Measurements from ENCODE around the gene ENO1.
"Not testable (repeated sequence)": the region's sequence is repeated elsewhere in the genome, so short reads cannot be mapped to it uniquely, and the experiment has no call there.

Gene ENO1

DNA sequence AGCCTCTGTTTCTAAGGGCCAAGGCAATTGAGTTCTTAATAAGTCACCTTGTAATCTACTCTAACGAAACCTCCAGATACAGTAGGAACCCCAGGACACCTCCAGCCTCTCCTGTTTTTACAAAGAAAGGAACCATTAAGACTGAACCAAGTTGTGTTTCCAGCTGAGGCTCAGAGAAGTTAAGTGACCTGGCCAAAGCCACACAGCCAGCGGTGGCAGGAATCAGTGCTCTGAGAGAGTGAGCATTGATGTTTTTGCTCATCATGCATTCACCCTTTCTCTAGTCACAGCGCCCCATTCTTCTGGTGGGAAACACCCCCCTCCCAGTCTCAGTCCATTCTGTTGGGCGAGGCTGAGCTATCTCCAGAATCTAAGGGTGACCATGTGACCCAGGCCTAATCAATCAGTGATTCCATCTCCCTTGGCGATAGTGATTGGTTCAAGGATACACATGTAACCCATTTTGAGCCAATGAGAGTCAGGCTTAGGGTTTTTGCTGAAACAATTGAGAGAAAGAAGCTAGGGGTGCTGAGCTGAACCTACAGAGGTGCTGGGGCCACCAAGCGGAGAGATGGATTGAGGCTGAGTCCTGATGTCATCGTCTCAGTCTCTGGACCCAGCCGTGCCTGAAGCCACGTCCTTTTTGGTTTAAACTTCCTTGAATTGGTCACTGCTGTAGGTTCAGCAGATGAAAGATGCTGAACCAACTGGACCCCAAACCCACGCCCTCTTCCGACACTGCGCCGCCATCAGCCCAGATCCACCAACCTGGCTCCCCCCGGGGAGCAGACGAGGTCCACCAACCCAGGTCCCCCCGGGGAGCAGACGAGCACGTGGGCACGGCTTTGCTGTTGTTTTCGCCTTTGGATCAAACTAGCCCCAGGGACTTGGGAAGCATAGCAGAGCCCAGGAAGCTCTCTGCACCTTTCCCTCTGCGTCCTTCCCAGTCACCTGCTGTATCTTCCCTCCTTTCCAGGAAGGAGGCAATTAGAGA is 33.1 kb downstream of the ENO1 start:
- no peak for DNase-seq (ENCODE audit: low read depth in 2 of 2)

DNA sequence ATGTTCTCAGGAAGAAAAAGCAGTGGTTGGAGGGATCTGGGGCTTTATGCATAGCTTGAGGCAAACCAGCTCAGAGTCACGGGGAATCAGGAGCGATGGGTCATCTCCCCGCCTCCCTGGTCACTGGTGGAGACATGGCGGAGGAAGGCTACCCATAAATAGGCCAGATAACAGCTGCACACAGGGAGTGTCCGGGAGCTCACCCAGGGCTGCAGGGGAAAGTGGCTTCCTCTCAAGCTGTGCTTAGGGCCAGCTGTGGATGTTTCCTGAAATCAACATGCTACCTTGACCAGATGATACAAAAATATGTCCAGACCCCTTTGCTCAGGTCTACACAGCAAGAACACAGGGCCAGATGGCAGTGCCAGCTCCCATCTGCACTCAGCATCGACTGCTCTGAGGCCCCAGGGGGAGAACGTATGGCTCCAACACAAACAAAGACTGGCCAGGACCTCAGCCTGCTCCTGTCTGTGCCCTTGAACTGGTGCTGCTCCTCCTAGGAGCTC is 33.9 kb downstream of the ENO1 start:
- DNase-seq (ENCODE audit: low read depth in 2 of 2), result no peak

DNA sequence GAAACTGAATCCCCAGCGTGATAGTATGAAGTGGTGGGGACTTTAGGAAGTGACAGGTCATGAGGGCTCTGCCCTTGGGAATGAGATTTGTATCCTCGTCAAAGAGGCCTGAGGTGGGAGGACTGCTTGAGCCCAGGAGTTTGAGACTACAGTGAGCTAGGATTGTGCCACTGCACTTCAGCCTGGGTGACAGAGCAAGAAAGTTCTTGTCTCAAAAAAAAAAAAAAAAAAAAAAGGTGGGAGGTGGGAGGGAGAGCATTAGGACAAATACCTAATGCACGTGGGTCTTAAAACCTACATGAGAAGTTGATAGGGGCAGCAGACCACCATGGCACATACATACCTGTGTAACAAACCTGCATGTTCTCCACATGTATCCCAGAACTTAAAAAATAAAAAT is 37.1 kb downstream of the ENO1 start:
- DNase-seq (ENCODE audit: low read depth in 2 of 2), result no peak

DNA sequence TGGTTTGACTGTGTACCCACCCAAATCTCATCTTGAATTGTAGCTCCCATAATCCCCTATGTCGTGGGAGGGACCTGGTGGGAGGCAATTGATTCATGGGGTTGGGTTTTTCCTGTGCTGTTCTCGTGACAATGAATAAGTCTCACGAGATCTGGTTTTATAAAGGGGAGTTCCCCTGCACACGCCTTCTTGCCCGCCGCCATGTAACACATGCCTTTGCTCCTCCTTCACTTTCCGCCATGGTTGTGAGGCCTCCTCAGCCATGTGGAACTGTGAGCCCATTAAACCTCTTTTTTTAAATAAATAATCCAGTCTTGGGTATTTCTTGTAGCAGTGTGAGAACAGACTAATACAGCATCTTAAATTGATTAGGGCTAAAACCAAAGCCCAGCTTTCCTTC is 38.5 kb downstream of the ENO1 start:
- no peak for DNase-seq (ENCODE audit: low read depth in 2 of 2)

DNA sequence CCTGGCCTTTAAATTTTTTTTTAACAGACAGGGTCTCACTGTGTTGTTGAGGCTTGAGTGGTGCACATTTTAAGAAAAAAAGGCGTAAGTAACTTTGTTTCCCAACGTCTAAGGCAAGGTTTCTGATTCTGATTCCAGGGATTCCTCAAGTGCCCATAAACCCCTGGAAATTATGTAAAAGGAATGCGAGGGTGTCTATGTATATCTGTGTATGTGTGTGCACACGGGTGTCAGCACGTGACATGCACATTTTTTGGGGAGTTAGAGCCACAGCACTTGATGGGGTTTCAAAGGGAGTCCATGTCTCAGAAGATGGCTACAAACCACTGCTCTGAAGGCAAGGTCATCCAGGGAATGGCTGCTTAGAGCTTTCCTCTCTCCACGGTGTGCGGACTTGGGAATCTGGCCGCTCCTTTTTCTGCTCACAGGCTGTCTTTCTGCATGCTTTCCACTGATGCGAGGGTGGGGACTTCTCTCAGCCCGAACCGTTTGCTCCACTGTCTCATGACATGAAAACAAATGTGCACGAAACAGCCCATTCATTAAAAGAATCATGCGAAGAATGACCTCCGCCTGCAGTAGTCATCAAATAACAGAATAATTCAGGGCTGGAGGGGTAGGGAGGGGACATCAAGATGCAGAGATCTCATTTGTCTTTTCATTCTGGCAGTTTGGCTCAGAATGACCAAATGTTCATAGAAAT is 42.4 kb downstream of the ENO1 start:
- DNase-seq (ENCODE audit: low read depth in 2 of 2), result no peak

DNA sequence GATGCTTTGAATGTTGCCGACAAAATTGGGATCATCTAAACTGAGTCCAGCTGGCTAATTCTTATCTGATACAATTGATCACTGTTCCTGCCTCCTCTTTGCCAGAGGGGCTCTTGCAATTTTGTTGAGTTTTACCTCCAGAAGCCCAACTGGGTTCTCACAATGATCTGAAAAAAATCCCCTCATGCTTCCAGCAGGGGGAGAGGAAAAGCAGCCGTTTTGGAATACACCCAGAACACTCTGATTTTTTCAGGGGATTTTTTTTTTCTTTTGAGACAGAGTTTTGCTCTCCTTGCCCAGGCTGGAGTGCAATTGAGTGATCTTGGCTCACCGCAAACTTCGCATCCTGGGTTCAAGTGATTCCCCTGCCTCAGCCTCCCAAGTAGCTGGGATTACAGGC is 47.1 kb downstream of the ENO1 start:
- no peak for DNase-seq (ENCODE audit: low read depth in 2 of 2)

DNA sequence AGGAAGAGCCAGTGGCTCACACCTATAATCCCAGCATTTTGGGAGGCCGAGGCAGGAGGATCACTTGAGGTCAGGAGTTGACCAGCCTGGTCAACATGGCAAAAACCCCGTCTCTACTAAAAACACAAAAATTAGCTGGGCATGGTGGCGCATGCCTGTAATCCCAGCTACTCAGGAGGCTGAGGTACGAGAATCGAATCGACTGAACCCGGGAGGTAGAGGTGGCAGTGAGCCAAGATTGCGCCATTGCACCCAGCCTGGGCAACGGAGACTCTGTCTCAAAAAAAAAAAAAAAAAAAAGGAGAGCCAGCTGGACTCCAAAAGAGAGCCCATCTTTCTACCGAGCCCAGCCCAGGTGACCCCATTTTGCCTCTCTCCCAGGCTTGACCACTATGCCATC is 47.8 kb downstream of the ENO1 start:
- not testable (repeated sequence) for DNase-seq (ENCODE audit: low read depth in 2 of 2)

DNA sequence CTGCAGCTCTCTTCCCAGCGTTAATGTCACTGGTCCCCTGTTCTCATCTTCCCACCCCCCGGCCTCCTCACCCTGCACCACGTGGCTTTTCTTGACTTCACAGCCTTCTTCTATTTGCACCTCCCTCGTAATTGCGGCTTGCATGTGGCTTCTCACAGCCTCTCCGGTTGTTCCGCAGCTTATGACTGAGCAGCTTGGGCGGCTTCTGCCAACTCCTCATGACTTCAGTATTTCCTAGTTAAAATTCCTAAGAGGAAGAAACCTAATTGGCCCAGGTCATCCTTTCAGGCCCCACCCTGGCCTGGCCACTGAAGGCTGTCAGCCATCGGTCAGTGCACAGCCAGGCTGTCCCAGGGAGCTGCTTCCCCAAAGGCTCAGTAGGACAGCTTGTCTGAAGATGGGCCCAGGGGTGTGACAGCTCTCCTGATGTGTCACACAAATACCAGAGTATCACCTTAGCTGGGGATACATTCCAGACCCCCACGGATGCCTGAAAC is 52.5 kb downstream of the ENO1 start:
- DNase-seq (ENCODE audit: low read depth in 2 of 2), result no peak

DNA sequence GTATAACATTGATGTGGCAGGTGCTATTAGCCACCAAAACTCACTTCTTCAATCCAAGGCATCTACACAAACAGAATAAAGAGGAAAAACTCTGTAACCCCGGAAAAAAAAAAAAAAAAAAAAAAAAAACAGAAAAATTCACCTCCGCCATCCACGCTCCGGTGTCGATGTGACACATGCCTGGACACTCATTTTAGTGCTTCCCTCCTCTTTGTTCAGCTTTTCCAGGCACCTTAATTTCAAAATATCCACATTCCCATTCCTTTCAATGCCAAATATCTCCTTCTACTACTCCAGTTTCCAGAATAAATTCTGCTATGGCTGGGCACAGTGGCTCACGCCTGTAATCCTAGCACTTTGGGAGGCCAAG is 55.2 kb downstream of the ENO1 start:
- DNase-seq (ENCODE audit: low read depth in 2 of 2), result no peak

DNA sequence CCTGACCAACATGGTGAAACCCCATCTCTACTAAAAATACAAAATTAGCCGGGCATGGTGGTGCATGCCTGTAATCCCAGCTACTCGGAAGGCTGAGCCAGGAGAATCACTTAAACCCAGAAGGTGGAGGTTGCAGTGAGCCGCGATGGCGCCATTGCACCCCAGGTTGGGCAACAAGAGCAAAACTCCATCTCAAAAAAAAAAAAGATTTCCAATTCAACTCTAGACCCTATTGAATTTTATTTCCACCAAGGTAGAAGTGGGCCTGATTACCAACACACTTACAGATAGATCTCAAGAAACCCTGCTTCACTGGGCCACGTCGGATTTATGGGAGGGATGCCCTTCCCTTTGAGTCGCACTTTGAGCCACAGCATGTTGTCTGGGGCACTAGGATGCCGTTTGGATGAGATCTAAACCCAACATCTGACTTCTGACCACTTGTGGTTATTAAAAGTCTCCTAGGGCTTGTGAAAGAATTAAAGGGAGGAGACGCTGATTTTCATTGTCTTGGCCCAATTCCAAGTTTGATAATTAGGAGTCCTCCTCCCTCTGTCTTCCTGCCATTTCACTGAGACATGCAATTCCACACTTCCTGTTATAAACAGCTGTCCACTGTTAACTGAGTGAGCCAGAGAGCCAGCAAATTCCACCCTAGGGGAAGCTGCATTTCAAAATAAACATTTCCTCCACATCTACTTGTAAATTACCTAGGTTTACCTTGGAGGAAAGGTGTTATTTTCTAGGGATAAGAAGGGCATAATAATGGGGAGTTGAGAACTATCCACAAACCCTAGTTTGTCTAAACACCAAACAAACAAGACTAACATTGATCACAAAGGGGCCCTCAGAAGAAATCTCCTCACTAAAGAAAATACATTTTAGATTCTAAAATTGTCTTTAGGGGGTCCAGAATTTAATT is 55.9 kb downstream of the ENO1 start:
- no peak for DNase-seq (ENCODE audit: low read depth in 2 of 2)

DNA sequence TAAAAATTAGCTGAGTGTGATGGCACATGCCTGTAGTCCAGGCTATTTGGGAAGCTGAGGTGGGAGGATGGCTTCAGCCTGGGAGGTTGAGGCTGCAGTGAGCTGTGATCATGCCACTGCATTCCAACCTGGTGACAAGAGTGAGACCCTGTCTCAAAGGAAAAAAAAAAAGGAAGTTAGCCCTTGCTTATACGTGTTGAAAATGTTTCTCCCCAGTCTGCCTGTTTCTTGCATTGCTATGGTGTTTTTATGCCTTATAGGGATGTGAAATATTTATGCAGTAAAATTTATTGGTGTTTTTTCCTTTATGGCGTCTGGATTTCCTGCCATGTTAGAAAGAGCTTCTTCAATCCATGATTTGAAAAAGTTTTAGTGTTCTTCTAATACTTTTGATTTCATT is 57.4 kb downstream of the ENO1 start:
- no peak for DNase-seq (ENCODE audit: low read depth in 2 of 2)

DNA sequence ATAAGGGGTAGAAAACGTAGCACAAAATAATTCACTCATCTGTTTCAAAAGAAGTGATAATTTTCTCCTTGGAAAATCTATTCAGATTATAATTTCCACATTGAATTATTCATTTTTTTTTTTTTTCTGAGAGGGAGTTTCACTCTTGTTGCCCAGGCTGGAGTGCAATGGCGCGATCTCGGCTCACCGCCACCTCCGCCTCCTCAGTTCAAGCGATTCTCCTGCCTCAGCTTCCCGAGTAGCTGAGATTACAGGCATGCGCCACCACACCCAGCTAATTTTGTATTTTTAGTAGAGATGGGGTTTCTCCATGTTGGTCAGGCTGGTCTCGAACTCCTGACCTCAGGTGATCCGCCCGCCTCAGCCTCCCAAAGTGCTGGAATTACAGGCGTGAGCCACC is 59.7 kb downstream of the ENO1 start:
- not testable (repeated sequence) for DNase-seq (ENCODE audit: low read depth in 2 of 2)

DNA sequence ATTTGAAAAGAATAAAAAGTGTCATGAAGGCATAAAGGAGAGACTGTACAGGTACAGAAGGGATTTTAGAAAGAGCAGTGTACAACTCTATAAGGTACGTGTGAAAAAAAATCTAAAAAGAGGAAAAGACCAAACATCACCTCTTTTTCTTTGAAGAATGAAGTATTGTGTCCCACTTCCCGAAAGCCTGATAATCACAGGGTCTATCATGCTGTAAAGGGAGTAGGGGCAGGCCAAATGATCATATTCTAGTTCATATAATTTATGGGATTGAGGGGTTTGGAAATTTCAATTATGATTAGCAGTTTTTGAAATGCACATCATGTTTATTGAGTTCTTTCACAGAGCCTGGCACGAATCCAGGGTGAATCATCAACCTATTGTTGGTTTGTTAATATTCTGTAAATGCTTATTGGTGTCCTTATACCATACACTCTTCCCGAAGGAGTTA is 60.1 kb downstream of the ENO1 start:
- no peak for DNase-seq (ENCODE audit: low read depth in 2 of 2)

DNA sequence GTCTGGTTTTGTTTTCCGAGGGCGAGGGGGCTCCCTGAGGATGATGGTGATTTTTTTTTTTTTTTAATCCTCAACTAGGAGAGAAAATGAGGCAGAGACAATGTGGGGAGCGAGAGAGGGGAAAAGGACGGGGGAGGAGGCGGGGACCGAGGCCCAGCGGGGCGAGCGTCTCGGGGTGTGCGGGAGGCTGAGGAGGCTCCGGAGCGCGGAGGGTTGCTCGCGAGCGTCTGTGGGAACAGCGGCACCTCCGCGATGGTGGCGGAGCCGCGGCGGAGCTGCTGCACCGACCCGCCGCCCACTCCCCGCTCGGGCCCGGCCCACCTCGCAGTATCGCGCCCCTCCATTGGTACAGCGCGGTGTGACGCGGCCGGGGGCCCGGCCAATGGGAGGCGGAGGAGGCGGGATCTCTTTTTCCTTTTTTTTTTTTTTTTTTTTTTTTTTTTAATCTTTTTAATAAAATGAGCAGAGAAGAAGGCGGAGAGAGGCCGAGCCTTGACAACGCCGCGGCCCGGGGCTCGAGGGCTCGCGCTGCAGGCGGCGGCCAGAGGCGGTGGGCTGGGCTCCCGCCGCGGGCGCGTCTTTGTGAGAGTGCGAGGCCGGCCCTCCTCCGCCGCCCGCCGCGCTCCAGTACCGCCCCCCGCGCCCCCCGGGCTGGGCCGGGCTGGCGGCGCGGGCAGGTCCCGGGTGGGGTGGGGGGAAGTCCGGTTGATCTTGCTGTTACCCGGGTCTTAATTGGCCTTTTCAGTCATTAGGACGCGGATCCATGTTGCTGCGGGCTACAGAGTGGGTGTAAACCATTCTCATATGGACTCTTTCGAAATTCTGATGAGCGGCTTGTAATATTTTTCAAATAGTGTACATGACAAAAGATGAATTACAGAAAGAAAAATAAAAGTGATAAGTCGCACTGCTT is 60.8 kb downstream of the ENO1 start, which contains the start of gene RERE:
Gene RERE (minus strand): TSS at position 229 of the 913 bp plus-strand sequence.
- peak; percentile 94 to 96 for DNase-seq (ENCODE audit: low read depth in 2 of 2)

DNA sequence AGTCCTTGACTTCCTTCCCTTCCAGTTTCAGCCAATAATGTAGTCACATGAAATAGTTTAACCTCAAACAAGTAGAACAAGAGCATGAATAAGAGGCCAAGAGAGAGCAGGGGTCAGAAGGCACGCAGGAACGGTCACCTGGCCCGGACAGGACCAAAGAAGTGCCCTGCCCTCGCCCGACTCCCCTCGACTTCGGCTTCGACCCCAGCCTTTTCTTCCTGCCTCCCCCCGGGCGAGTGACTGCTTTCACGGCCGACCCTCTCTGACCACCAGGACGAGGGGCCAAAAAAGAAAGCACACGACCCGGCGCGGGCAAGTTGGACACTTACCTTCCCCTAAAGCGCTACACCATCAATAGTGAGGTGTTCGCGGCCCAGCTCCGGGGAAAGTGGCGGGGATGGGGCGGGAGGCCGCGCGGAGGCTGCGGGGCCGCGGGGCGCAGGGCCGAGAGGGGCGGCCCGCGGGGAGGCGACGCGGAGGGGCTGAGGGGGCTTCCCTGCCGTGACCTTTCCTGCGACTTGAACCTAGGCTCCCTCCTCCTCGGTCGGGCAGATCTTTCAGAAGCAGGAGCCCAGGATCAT is 61.6 kb downstream of the ENO1 start:
- peak; percentile 3 to 18 for DNase-seq (ENCODE audit: low read depth in 2 of 2)

DNA sequence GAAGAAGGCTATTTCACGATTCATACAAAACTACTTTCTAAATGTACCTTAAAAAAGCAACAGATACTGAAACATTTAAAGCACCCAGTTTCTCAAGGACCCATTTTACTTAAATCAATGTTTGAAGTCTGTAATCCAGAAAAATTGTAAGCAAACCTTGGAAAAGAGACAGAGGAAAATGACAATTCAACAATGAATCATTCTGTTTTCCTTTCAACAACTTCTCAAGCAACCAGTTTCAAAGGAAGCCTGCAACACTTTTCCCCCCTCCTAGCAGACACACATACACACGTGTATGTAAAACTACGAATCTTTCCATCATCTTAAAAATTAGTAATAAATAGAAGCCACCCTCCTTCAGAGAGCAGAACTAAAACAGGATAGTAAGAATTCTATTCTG is 62.2 kb downstream of the ENO1 start:
- DNase-seq (ENCODE audit: low read depth in 2 of 2), result no peak

DNA sequence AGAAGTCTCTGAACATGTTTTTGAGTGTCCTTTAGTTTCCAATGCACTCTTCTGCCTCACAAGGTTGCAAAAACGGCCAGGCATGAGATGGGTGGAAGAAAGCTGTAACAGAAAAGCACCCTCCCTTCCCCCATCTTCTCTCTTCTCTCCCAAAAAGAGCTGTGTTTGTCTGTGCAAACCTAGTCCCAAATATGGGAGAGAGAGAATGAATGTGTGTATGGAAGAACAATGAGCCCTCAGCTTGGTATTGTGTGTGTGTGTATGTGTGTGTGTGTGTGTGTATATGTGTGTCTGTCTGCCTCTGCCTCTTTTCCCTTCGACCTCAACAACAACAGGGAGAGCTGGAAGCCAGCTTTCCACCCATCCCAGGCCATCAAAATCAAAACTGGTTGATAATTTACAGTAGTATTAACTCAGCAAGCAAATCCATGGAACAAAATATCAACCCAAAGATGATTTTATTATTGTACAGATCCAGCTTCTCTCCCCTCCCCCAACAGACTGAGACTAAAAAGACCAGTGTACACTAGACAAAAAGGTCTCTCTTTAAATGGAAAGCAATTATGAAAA is 62.8 kb downstream of the ENO1 start:
- no peak for DNase-seq (ENCODE audit: low read depth in 2 of 2)

DNA sequence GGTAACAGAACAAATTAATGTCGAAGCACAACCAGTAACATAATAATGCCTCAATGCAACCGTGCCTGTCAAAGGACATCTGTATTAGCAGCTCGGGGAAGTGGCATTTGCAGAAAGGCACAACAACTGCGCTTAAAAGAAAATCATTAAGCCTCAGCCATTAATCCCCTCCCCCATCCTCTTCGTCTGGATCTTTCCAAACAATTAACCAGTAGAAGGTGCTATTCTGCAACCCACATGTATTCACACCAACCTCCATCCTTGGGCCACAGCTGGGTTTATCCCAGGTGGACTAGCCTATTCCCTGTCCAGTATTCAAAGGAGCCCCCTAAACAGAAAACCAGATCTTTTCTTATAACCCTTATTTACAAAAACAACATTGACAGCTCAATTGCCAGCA is 63.6 kb downstream of the ENO1 start:
- no peak for DNase-seq (ENCODE audit: low read depth in 2 of 2)

DNA sequence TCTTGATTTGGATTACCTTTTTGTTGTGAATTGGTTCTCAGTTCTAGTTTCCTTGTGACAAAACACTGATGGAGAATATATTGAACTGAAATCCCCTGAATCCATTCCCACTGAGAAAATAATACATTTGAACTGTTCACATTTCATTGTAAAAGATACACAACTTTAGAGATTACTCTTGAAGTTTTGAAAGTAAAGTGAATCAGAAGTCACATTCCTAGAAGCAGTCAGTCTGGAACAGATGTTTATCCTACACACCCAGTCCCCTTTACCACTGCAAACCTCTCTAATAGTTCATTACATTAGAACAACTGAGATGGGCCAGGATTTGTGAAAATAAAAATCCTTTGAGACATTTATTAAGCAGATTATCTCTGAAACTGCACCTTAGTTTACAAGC is 64.5 kb downstream of the ENO1 start:
- no peak for DNase-seq (ENCODE audit: low read depth in 2 of 2)

Data from stimulated activated CD4-positive, alpha-beta T cell treated with anti-CD3 and anti-CD28 coated beads, Interleukin-4, amount 100 ng/mL, for 48 hours (primary cell).